Astrocyte of the spinal cord (primary cell): ENCODE measurements around the gene DUSP14.

Experiments
- DNase-seq: peaks from one replicate; pipeline ENCODE4 v3.0.0; 2011; ENCODE audit warnings: low read depth, low spot score
- H3K4me3 ChIP-seq: 2 replicates; pipeline ENCODE4 v1.5.1; 2011; ENCODE audit warnings: low read depth, mild to moderate bottlenecking, low read length, moderate library complexity
- in situ Hi-C: cut with HindIII; loops from 2 replicates; pipeline ENCODE4 v1.10.0; 2017; ENCODE audit warnings: low sequenced_read_pairs
- TF ChIP-seq, protein P1 (sequence below): IDR thresholded peaks from 2 replicates; pipeline ENCODE4 v1.5.1; 2012; ENCODE audit warnings: low read depth, mild to moderate bottlenecking, low read length, inconsistent platforms

DUSP14 gene

DNA sequence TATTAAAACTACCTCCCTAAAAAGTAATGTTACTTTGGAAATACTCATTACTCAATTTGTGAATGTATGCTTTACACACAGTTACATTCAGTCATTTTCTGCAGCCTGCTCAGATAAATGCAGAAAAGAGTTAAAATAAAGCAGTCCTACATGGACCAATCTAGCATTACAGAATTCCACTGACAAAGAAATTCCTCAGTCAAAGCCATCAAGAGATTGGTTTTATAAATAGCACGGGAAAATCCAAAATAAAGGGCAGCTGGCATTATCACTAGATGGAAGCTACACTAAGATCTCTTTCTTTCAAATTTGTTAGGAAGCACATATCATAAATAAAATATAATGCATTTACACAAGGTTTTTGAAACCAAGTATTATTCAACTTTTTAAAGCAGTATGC is 58.3 kb downstream of the DUSP14 start:
- no peak overlapping the region for H3K4me3 ChIP-seq
- DNase-seq, result no peak
- in situ Hi-C loops, result no loop called here
- TF ChIP-seq, protein P1, sequence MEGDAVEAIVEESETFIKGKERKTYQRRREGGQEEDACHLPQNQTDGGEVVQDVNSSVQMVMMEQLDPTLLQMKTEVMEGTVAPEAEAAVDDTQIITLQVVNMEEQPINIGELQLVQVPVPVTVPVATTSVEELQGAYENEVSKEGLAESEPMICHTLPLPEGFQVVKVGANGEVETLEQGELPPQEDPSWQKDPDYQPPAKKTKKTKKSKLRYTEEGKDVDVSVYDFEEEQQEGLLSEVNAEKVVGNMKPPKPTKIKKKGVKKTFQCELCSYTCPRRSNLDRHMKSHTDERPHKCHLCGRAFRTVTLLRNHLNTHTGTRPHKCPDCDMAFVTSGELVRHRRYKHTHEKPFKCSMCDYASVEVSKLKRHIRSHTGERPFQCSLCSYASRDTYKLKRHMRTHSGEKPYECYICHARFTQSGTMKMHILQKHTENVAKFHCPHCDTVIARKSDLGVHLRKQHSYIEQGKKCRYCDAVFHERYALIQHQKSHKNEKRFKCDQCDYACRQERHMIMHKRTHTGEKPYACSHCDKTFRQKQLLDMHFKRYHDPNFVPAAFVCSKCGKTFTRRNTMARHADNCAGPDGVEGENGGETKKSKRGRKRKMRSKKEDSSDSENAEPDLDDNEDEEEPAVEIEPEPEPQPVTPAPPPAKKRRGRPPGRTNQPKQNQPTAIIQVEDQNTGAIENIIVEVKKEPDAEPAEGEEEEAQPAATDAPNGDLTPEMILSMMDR, result no peak

DNA sequence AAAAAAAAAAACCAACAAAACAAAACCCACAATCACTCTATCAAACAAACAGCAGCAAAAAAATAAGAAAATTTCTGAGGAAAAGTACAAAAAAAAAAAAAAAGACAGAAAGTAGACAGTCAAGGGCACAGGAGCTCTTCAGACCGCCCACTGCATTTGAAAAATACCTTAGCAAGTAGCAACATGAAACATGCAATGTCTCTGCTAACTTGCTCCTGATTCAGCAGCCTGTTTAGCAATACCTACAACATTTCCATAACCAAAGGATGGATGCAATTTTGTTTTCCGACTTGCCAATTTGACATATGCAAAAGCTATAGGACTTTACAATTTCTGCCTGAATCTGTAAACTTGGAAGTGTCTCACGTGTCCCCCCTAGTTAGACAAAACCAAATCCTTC is 62.1 kb downstream of the DUSP14 start:
- in situ Hi-C loops, result no loop called here
- no peak for DNase-seq
- TF ChIP-seq, protein P1, result no peak
- no peak overlapping the region for H3K4me3 ChIP-seq

DNA sequence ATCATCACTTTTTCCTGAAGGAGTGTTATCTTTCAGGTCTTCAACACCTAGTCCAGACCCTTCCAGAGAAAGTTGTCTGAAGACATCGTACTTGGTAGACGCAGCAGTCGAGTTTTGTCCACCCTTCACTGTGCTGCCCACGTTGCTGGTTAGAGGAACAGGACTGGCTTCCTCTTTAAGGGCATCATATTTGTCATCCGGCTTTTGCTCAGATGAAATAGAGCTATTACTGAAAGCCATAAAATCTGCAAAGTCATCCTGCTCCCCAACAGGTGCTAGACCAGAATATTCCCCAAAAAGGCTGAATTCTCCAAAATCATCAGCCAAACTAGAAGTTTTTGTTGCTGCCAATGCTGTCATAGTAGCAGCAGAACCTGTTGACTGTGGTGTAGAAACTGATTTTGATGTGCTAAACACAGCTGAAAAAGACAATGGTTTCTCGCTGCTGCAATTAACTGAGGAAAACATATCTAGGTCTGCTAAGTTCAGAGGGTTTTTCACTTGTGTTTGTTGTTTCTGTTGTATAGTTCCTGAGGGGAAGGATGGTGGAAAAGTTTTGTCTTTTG is 63.8 kb downstream of the DUSP14 start:
- TF ChIP-seq, protein P1, result no peak
- in situ Hi-C loops, result no loop called here
- no peak for DNase-seq
- no peak overlapping the region for H3K4me3 ChIP-seq

DNA sequence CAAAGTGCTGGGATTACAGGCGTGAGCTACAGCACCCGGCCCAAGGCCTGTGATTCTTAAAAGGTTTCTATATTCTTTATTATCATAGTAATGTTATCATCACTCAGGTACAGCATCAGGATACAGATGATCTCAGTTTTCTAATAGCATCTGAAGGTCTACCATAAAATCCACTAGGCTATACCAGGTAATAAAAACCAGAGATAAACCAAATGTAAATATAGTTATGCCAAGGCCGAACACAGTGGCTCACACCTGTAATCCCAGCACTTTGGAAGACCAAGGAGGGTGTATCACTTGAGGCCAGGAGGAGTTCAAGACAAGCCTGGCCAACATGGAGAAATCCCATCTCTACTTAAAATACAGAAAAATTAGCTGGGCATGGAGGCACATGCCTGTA is 65.7 kb downstream of the DUSP14 start:
- TF ChIP-seq, protein P1, result no peak
- in situ Hi-C loops, result no loop called here

DNA sequence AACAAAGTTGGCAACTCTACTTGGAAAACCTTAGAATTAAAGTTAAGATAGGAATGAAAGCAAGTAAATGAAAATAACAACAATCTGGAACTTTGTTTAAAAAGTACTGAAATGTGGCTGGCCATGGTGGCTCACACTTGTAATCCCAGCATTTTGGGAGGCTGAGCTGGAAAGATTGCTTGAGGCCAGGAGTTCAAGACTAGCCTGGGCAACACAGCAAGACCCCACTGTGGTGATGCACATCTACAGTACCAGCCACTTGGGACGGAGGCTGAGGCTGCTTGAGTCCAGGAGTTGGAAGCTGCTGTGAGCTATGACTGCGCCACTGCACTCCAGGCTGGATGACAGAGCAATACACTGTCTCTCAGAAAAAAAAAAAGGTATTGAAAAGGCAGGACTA is 67.8 kb downstream of the DUSP14 start:
- in situ Hi-C loops, result no loop called here
- TF ChIP-seq, protein P1, result no peak

More for the DNA sequence above, 65.7 kb downstream of the DUSP14 start:
- no peak for DNase-seq
- no peak overlapping the region for H3K4me3 ChIP-seq

DNA sequence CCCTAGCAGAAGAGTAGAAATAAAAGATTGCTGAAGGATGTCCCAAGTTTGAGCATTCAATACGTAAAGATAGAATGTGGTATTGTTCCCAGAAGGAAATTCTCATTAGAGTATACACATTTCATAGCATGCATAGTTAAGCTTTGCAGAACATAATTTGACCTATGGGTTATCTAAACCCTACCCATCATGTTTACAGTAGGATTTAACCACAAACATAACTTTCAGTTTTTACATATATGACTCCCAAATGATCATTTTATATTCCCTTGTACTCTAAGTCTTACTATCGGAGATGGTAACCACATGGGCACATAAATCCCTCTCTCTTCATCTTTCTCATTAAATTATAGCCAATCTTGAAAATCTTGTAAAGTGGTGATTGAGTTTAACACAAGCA is 68.6 kb downstream of the DUSP14 start:
- TF ChIP-seq, protein P1, result no peak
- no peak overlapping the region for H3K4me3 ChIP-seq
- no peak for DNase-seq
- in situ Hi-C loops, result no loop called here

More for the DNA sequence above, 67.8 kb downstream of the DUSP14 start:
- H3K4me3 ChIP-seq, result no peak overlapping the region
- no peak for DNase-seq
